ENCODE data around the gene KLHL22. TPM values are rescaled to one million over a fixed set of nuclear protein-coding genes. Genes with fewer than 3 reads are reported as not detected.
A peak's percentile ranks its signal among the peaks of the same experiment; 100 is the strongest.
"Not testable (repeated sequence)": the region's sequence is repeated elsewhere in the genome, so short reads cannot be mapped to it uniquely, and the experiment has no call there.

KLHL22 gene
- total RNA-seq, 2 experiments from 2014 or later, result 24.1 to 27.7 TPM

DNA sequence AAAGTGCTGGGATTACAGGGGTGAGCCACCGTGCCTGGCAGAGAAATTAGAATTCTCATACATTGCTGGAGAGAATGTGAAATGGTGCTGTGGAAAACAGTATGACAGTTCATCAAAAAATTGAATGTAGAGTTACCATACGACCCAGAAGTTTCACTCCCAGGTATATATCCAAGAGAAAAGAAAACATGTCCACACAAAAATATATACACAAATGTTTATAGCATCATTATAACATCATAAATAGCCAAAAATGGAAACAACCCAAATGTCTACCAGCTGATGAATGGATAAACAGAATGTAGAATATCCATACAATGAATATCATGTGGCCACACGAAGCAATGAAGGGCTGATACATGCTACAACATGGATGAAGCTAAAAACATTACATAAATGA is 46.5 kb upstream of the KLHL22 start:
- Histone ChIP-seq H3K27me3 (ENCODE audit: control insufficient read depth in 1 of 2, insufficient read depth in 2 of 2, low read length in 2 of 2) (no peaks in the 10 kb centered on the region), H3K4me1 (ENCODE audit: insufficient read depth, low read length) (peaks cover 32% of the 10 kb centered on the region), H3K4me3 (ENCODE audit: low read length) (no peak overlapping the region), H3K27ac (ENCODE audit: low read depth in 1 of 2, low read length in 2 of 2) (no peak overlapping the region), H3K9me3 (ENCODE audit: control insufficient read depth in 1 of 2, insufficient read depth in 1 of 2, low read length in 2 of 2) (peaks cover 0 to 4% of the 10 kb centered on the region in 2 experiments), H3K36me3 (ENCODE audit: insufficient read depth, low read length) (peaks cover 45% of the 10 kb centered on the region)
- no peak for DNase-seq
- H3K36me3 Mint-ChIP-seq (ENCODE audit: low read depth), result peaks cover 88% of the 10 kb centered on the region
- ChIA-PET CTCF (interaction anchor here (0.6 to 1.1 kb wide), 3 partner anchors 15 to 124 kb away, joined by 3 to 4 read pairs (median 4); no protein-coding TSS in a partner anchor), POLR2A (interaction anchor here (1.3 kb wide), 1 partner anchor 79 kb away, joined by 3 read pairs; no protein-coding TSS in a partner anchor)
- TF ChIP-seq, protein P1, sequence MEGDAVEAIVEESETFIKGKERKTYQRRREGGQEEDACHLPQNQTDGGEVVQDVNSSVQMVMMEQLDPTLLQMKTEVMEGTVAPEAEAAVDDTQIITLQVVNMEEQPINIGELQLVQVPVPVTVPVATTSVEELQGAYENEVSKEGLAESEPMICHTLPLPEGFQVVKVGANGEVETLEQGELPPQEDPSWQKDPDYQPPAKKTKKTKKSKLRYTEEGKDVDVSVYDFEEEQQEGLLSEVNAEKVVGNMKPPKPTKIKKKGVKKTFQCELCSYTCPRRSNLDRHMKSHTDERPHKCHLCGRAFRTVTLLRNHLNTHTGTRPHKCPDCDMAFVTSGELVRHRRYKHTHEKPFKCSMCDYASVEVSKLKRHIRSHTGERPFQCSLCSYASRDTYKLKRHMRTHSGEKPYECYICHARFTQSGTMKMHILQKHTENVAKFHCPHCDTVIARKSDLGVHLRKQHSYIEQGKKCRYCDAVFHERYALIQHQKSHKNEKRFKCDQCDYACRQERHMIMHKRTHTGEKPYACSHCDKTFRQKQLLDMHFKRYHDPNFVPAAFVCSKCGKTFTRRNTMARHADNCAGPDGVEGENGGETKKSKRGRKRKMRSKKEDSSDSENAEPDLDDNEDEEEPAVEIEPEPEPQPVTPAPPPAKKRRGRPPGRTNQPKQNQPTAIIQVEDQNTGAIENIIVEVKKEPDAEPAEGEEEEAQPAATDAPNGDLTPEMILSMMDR (IDR thresholded peaks at IDR 0.05), result no peak
- intact Hi-C loops (cut with DNase I, micrococcal nuclease), result no loop called here
- no peak overlapping the region for H3K4me3 Mint-ChIP-seq
- no peak for ATAC-seq (ENCODE audit: poor library complexity)
- H3K27ac Mint-ChIP-seq, result peak overlapping the region; percentile 51
- peaks cover 56% of the 10 kb centered on the region for H3K4me1 Mint-ChIP-seq (ENCODE audit: low read depth)
- no peaks in the 10 kb centered on the region for H3K27me3 Mint-ChIP-seq
- no peaks in the 10 kb centered on the region for H3K9me3 Mint-ChIP-seq

DNA sequence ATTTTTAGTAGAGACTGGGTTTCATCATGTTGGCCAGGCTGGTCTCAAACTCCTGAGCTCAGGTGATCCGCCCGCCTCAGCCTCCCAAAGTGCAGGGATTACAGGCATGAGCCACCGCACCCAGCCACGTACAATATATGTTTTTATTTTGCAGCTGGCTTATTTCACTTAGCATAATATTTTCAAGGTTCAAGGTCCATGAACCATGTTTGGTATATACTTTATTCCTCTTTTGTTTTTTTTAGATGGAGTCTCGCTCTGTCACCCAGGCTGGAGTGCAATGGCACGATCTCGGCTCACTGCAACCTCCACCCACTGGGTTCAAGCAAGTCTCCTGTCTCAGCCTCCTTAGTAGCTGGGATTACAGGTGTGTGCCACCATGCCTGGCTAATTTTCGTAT is 43.3 kb upstream of the KLHL22 start:
- peaks cover 77% of the 10 kb centered on the region for H3K36me3 Mint-ChIP-seq (ENCODE audit: low read depth)
- H3K27ac Mint-ChIP-seq, result peak overlapping the region; percentile 12
- H3K4me3 Mint-ChIP-seq; DNase-seq; ATAC-seq (ENCODE audit: poor library complexity); intact Hi-C loops (cut with DNase I, micrococcal nuclease); H3K9me3 ChIP-seq (ENCODE audit: control insufficient read depth in 1 of 2, insufficient read depth in 1 of 2, low read length in 2 of 2); H3K27me3 ChIP-seq (ENCODE audit: control insufficient read depth in 1 of 2, insufficient read depth in 2 of 2, low read length in 2 of 2); H3K9me3 Mint-ChIP-seq; H3K4me3 ChIP-seq (ENCODE audit: low read length); H3K27ac ChIP-seq (ENCODE audit: low read depth in 1 of 2, low read length in 2 of 2); H3K27me3 Mint-ChIP-seq: not testable (repeated sequence)
- peaks cover 44% of the 10 kb centered on the region for H3K4me1 Mint-ChIP-seq (ENCODE audit: low read depth)
- H3K4me1 ChIP-seq (ENCODE audit: insufficient read depth, low read length), result peaks cover 22% of the 10 kb centered on the region
- ChIA-PET POLR2A (interaction anchor here (1.5 kb wide), 1 partner anchor 14 kb away, joined by 3 read pairs; no protein-coding TSS in a partner anchor), CTCF (interaction anchor here (2.3 kb wide), 1 partner anchor 25 kb away, joined by 8 read pairs; no protein-coding TSS in a partner anchor)
- peaks cover 50% of the 10 kb centered on the region for H3K36me3 ChIP-seq (ENCODE audit: insufficient read depth, low read length)

GRCh38 chr22:20537983-20538382 is 42.4 kb upstream of the KLHL22 start:
- POLR2A ChIA-PET, result no interaction called here
- Mint-ChIP-seq H3K4me1 (ENCODE audit: low read depth) (peaks cover 48% of the 10 kb centered on the region), H3K27me3 (no peaks in the 10 kb centered on the region), H3K36me3 (ENCODE audit: low read depth) (peaks cover 78% of the 10 kb centered on the region), H3K9me3 (no peaks in the 10 kb centered on the region), H3K4me3 (no peak overlapping the region), H3K27ac (peak overlapping the region; percentile 56)
- CTCF ChIA-PET, result interaction anchor here (1.1 to 2.3 kb wide), 2 partner anchors 19 to 26 kb away, joined by 3 to 8 read pairs; no protein-coding TSS in a partner anchor
- intact Hi-C loops (cut with DNase I, micrococcal nuclease), result no loop called here
- Histone ChIP-seq H3K4me1 (ENCODE audit: insufficient read depth, low read length) (peaks cover 26% of the 10 kb centered on the region), H3K36me3 (ENCODE audit: insufficient read depth, low read length) (peaks cover 58% of the 10 kb centered on the region), H3K4me3 (ENCODE audit: low read length) (no peak overlapping the region), H3K27me3 (ENCODE audit: control insufficient read depth in 1 of 2, insufficient read depth in 2 of 2, low read length in 2 of 2) (no peaks in the 10 kb centered on the region), H3K9me3 (ENCODE audit: control insufficient read depth in 1 of 2, insufficient read depth in 1 of 2, low read length in 2 of 2) (no peaks in the 10 kb centered on the region), H3K27ac (ENCODE audit: low read depth in 1 of 2, low read length in 2 of 2) (no peak overlapping the region)
- TF ChIP-seq, protein P1 (IDR thresholded peaks at IDR 0.05), result no peak
- no peak for ATAC-seq (ENCODE audit: poor library complexity)
- DNase-seq, result no peak

DNA sequence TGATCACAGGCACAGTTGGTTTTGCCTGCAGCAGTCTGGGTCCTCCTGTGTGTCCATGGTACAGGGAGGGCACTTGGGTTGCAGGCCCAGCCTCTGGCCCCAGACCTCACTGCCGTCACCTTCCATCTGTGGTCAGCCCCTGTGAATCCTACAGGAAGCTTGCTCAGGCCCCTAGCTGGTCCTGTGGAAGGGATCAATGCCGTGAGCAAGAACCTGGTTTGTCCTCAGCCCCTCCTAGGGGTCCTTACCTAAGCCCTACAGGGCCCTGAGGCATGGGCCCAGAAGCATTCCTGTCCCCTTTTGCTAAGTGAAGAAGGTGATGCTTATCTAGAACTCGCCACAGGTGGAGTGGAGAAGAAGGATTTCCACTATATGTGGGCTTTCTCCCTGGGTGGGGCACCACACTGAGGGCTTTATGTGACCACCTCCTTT is 41.7 kb upstream of the KLHL22 start:
- no peak for DNase-seq
- no peak overlapping the region for H3K4me3 Mint-ChIP-seq
- H3K27me3 ChIP-seq (ENCODE audit: control insufficient read depth in 1 of 2, insufficient read depth in 2 of 2, low read length in 2 of 2), result no peaks in the 10 kb centered on the region
- intact Hi-C loops (cut with DNase I, micrococcal nuclease), result no loop called here
- peaks cover 58% of the 10 kb centered on the region for H3K36me3 ChIP-seq (ENCODE audit: insufficient read depth, low read length)
- ATAC-seq (ENCODE audit: poor library complexity), result no peak
- no peak overlapping the region for H3K27ac ChIP-seq (ENCODE audit: low read depth in 1 of 2, low read length in 2 of 2)
- no peak overlapping the region for H3K4me3 ChIP-seq (ENCODE audit: low read length)
- ChIA-PET POLR2A (no interaction called here), CTCF (interaction anchor here (1.1 kb wide), 1 partner anchor 20 kb away, joined by 3 read pairs; no protein-coding TSS in a partner anchor)
- H3K27ac Mint-ChIP-seq, result peak overlapping the region; percentile 76
- peaks cover 72% of the 10 kb centered on the region for H3K36me3 Mint-ChIP-seq (ENCODE audit: low read depth)
- H3K4me1 ChIP-seq (ENCODE audit: insufficient read depth, low read length), result peaks cover 33% of the 10 kb centered on the region
- H3K27me3 Mint-ChIP-seq, result no peaks in the 10 kb centered on the region
- H3K9me3 Mint-ChIP-seq, result no peaks in the 10 kb centered on the region
- no peaks in the 10 kb centered on the region for H3K9me3 ChIP-seq (ENCODE audit: control insufficient read depth in 1 of 2, insufficient read depth in 1 of 2, low read length in 2 of 2)
- TF ChIP-seq, protein P1 (IDR thresholded peaks at IDR 0.05), result no peak
- peaks cover 48% of the 10 kb centered on the region for H3K4me1 Mint-ChIP-seq (ENCODE audit: low read depth)
